ENCODE results near the gene PNPLA8.

GRCh38 chr7:108537229-108537628, 11.3 kb upstream of the PNPLA8 start:
- TF ChIP-seq CTCF (IDR thresholded peaks at IDR 0.05) (no peak), EZH2 (IDR thresholded peaks at IDR 0.05; ENCODE audit: borderline replicate concordance, insufficient read depth, low read depth, low read length, poor library complexity, severe bottlenecking) (no peak)

Measured in B cell (primary cell).